GM23338 (cell line): ENCODE data around the gene CAMSAP3. TPM values are rescaled to one million over a fixed set of nuclear protein-coding genes. Genes with fewer than 3 reads are reported as not detected.

ENCODE experiments used
- ATAC-seq: fragments of 200-7000 bp; cut with Tn5 transposase; 3 replicates; pipeline ENCODE4 v1.9.1; 2020
- DNase-seq: peaks from one replicate; pipeline ENCODE4 v3.0.0-alpha.2; 2015; ENCODE audit warnings: low spot score
- H2AFZ ChIP-seq: fragments of 200-600 bp; sonication (generic); 2 replicates; pipeline ENCODE4 v1.8.0; 2016; ENCODE audit warnings: antibody characterized with exemption, mild to moderate bottlenecking, moderate library complexity
- H3F3A ChIP-seq: fragments of 200-600 bp; sonication (generic); replicated peaks from 2 replicates; pipeline ENCODE4 v1.8.0; 2017; ENCODE audit warnings: antibody characterized with exemption, mixed run types, low read depth
- H3K27ac ChIP-seq: fragments of 200-600 bp; sonication (generic); 2 replicates; pipeline ENCODE4 v1.6.1; 2016; ENCODE audit warnings: low read depth
- H3K27me3 ChIP-seq: fragments of 200-600 bp; sonication (generic); 2 replicates; pipeline ENCODE4 v1.8.0; 2016; ENCODE audit warnings: mild to moderate bottlenecking, mixed run types, moderate library complexity; ENCODE audit not compliant: insufficient read depth
- H3K36me3 ChIP-seq: fragments of 200-600 bp; sonication (generic); 2 replicates; pipeline ENCODE4 v1.8.0; 2016; ENCODE audit warnings: mild to moderate bottlenecking; ENCODE audit not compliant: insufficient read depth
- H3K4me1 ChIP-seq: fragments of 200-600 bp; sonication (generic); 2 replicates; pipeline ENCODE4 v1.8.0; 2016; ENCODE audit warnings: mild to moderate bottlenecking, moderate library complexity; ENCODE audit not compliant: insufficient read depth
- H3K4me2 ChIP-seq: fragments of 200-600 bp; sonication (generic); 2 replicates; pipeline ENCODE4 v1.7.1; 2017; ENCODE audit warnings: mixed run types
- H3K4me3 ChIP-seq: fragments of 200-600 bp; sonication (generic); 2 replicates; pipeline ENCODE4 v1.6.1; 2016; ENCODE audit warnings: mixed run types
- H3K79me2 ChIP-seq: fragments of 200-600 bp; sonication (generic); replicated peaks from 2 replicates; pipeline ENCODE4 v1.8.0; 2017; ENCODE audit warnings: mild to moderate bottlenecking; ENCODE audit not compliant: insufficient read depth
- H3K9me2 ChIP-seq: fragments of 200-600 bp; sonication (generic); 2 replicates; pipeline ENCODE4 v1.8.0; 2017; ENCODE audit not compliant: insufficient read depth
- H4K20me1 ChIP-seq: fragments of 200-600 bp; sonication (generic); replicated peaks from 2 replicates; pipeline ENCODE4 v1.8.0; 2017; ENCODE audit warnings: mild to moderate bottlenecking; ENCODE audit not compliant: insufficient read depth
- H3K27ac Mint-ChIP-seq: 2 replicates; pipeline ENCODE4 v1.8.0; 2020; ENCODE audit warnings: inconsistent platforms, mild to moderate bottlenecking, moderate library complexity, mixed read lengths
- H3K27me3 Mint-ChIP-seq: 3 replicates; pipeline ENCODE4 v1.8.0; 2022; ENCODE audit warnings: low read depth, mild to moderate bottlenecking, moderate library complexity, mixed read lengths, inconsistent platforms; ENCODE audit not compliant: insufficient read depth, poor library complexity
- H3K36me3 Mint-ChIP-seq: 3 replicates; pipeline ENCODE4 v1.8.0; 2021; ENCODE audit warnings: low read depth, mild to moderate bottlenecking, inconsistent platforms, moderate library complexity, mixed read lengths
- H3K4me1 Mint-ChIP-seq: 3 replicates; pipeline ENCODE4 v1.8.0; 2020; ENCODE audit warnings: mild to moderate bottlenecking, inconsistent platforms, mixed read lengths
- H3K4me3 Mint-ChIP-seq: 3 replicates; pipeline ENCODE4 v1.8.0; 2021; ENCODE audit warnings: moderate library complexity, mild to moderate bottlenecking, inconsistent platforms, mixed read lengths
- H3K9me3 Mint-ChIP-seq: 3 replicates; pipeline ENCODE4 v1.8.0; 2020; ENCODE audit warnings: moderate library complexity, mild to moderate bottlenecking, inconsistent platforms, mixed read lengths
- CREB1 ChIP-seq: fragments of 250-450 bp; sonication (Bioruptor Pico); IDR thresholded peaks from 2 replicates; pipeline ENCODE4 v1.5.0; 2020; ENCODE audit warnings: low read depth, mild to moderate bottlenecking, moderate library complexity
- EZH2 ChIP-seq: fragments of 200-600 bp; sonication (generic); IDR thresholded peaks from one replicate; pipeline ENCODE4 v1.8.0; 2017; ENCODE audit warnings: antibody characterized with exemption, mild to moderate bottlenecking, low read depth; ENCODE audit not compliant: unreplicated experiment
- EZH2phosphoT487 ChIP-seq: fragments of 200-600 bp; sonication (generic); IDR thresholded peaks from one replicate; pipeline ENCODE4 v1.8.1; 2018; ENCODE audit warnings: antibody characterized with exemption; ENCODE audit not compliant: unreplicated experiment
- JUNB ChIP-seq: IDR thresholded peaks from one replicate; pipeline ENCODE4 v1.6.1; 2016; ENCODE audit warnings: antibody characterized with exemption; ENCODE audit not compliant: unreplicated experiment
- NANOG ChIP-seq: IDR thresholded peaks from 2 replicates; pipeline ENCODE4 v1.6.1; 2016; ENCODE audit warnings: antibody characterized with exemption, borderline replicate concordance
- POLR2AphosphoS5 ChIP-seq: IDR thresholded peaks from 2 replicates; pipeline ENCODE4 v1.6.1; 2016; ENCODE audit warnings: antibody characterized with exemption, low read depth
- STAT1 ChIP-seq: IDR thresholded peaks from one replicate; pipeline ENCODE4 v1.6.1; 2016; ENCODE audit warnings: antibody characterized with exemption; ENCODE audit not compliant: unreplicated experiment
- ZNF114 ChIP-seq: fragments of 250-450 bp; sonication (Bioruptor Pico); IDR thresholded peaks from 2 replicates; pipeline ENCODE4 v1.5.0; 2020; ENCODE audit warnings: mild to moderate bottlenecking, moderate library complexity
- ZNF331 ChIP-seq: fragments of 250-450 bp; sonication (Bioruptor Pico); IDR thresholded peaks from 2 replicates; pipeline ENCODE4 v1.5.0; 2020; ENCODE audit warnings: low read depth, mild to moderate bottlenecking, moderate library complexity
- polyA plus RNA-seq: library from polyadenylated mRNA; unstranded; fragments of >200 nt; fragmentation: Nextera tagmentation; extraction: Ambion mirVana; gene quantifications from 2 replicates; pipeline ENCODE4 v1.2.1, GENCODE V29; 2016
- total RNA-seq: library from RNA; depleted of rRNA; stranded (reverse); fragments of >200 nt; shearing (Covaris generic); gene quantifications from 2 replicates; pipeline ENCODE4 v1.2.3, GENCODE V29; 2014
- TF ChIP-seq, protein P1 (sequence below), 2 experiments: fragments of 200-600 bp in 1 of 2; sonication (generic) in 1 of 2; conservative IDR thresholded peaks; 2 replicates each; pipeline versions ENCODE4 v1.5.1 to v1.6.1; 2016 to 2017; ENCODE audit warnings: antibody characterized with exemption in 2 of 2, low read depth in 2 of 2, mild to moderate bottlenecking in 2 of 2, moderate library complexity in 1 of 2
- TF ChIP-seq, protein P2 (sequence below): IDR thresholded peaks from one replicate; pipeline ENCODE4 v1.6.1; 2018; ENCODE audit warnings: antibody characterized with exemption; ENCODE audit not compliant: unreplicated experiment

Gene CAMSAP3
- total and polyA plus RNA-seq, 2 experiments from 2014 or later = 6.4 to 32.2 TPM

DNA sequence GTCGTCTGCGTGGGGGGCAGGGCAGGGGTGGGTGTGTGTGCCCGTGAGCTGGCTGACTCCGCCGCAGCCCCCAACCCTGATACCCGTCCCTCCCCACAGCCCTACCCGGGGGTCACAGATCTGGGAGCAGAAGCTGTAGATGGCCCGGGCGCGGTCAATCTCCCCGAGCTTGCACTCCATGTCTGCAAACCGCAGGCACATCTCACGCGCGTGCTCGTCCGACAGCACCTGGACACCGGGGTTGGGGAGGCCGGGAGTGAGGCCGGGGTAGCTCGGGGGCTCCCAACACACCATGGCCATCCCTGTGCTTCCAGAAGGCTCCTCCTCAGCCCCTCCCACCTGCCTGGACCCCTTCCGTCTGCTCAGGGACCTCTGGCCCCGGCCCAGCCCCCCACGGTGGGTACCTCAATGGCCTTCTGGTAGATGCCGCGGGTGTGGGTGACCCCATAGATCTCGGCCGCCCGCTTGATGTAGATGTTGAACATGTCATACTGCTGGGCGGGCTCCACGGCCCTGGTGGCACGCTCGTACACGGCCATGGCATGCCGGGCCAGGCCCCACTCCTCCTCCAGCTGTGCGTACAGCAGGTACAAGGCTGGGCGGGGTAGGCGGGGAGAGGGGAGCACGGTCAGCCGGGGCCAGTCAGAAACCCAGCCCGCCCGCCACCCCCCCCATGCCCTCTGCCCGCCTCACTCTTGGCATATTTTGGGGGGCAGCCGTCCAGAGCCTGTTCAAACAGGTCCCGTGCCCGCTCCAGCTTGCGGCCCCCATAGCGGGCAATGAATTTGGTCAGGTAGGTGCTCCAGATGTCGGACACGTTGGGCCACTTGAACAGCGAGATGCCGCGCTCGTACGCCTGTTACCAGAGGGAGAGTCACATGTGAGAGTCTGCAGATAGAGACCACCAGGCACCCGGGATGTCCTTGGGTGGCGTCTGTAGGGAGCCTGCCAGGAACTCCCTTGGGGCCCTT, 25.1 kb downstream of the CAMSAP3 start:
- no peak overlapping the region for H3K4me3 ChIP-seq
- no peak overlapping the region for H3K4me3 Mint-ChIP-seq
- H3K36me3 ChIP-seq = no peaks in the 10 kb centered on the region; the same call in 1 of the 2 replicates
- H3K27ac Mint-ChIP-seq = no peak overlapping the region
- no peaks in the 10 kb centered on the region for H3K4me1 Mint-ChIP-seq
- H3K9me2 ChIP-seq = no peaks in the 10 kb centered on the region
- no peaks in the 10 kb centered on the region for H3K4me1 ChIP-seq
- H3K27me3 Mint-ChIP-seq = peaks cover 12% of the 10 kb centered on the region
- ATAC-seq (no peak), DNase-seq (no peak)
- H3F3A ChIP-seq = no peaks in the 10 kb centered on the region
- H2AFZ ChIP-seq = no peak overlapping the region
- TF ChIP-seq CREB1 (no peak), NANOG (no peak)
- no peaks in the 10 kb centered on the region; the same call in none of the 2 replicates for H4K20me1 ChIP-seq
- no peak overlapping the region for H3K27ac ChIP-seq
- no peaks in the 10 kb centered on the region for H3K9me3 Mint-ChIP-seq
- no peak overlapping the region for H3K4me2 ChIP-seq
- peaks cover 36% of the 10 kb centered on the region for H3K36me3 Mint-ChIP-seq
- no peaks in the 10 kb centered on the region for H3K79me2 ChIP-seq
- no peaks in the 10 kb centered on the region for H3K27me3 ChIP-seq

DNA sequence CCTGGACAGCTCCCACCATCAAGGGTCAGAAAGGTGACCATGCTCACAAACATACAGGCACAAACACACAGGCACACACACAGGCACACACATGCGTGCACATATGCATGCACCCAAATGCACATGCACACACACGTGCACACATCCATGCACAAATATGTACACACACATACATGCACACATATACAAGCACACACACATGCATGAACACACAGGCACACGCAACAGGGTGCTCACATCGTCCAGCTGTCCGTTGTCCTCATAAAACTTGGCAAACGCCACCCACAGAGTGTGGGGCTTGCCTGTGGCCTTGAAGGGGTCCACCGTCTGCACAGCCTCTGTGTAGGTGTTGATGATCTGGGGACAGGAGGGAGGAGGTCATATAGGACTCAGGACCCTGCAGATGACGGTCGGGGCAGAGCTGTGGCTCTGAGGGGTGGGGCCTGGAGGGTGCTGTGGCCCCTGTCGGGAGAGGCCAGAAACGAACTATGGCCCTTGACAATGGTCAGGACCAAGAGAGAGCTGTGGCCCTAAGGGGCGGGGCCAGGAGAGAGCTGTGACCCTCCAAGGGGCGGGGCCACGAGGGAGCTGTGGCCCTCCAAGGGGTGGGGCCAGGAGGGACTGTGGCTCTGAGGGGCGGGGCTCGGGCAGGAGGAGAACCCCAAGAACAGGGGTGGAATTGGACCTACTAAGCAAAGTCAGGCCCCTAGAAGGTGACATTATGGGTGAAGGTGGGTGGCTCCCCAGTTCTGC, 27.4 kb downstream of the CAMSAP3 start:
- Histone ChIP-seq H3K4me3 (no peak overlapping the region), H3F3A (no peaks in the 10 kb centered on the region), H3K4me1 (no peaks in the 10 kb centered on the region), H3K9me2 (no peaks in the 10 kb centered on the region), H3K79me2 (peaks cover 18% of the 10 kb centered on the region), H2AFZ (no peak overlapping the region), H3K27ac (no peak overlapping the region), H3K27me3 (no peaks in the 10 kb centered on the region), H4K20me1 (peaks cover under 1% of the 10 kb centered on the region), H3K4me2 (no peak overlapping the region), H3K36me3 (no peaks in the 10 kb centered on the region; the same call in 1 of the 2 replicates)
- Mint-ChIP-seq H3K4me1 (peaks cover under 1% of the 10 kb centered on the region; the same call in 2 of the 3 replicates), H3K27me3 (peaks cover 12% of the 10 kb centered on the region), H3K4me3 (no peak overlapping the region), H3K27ac (no peak overlapping the region), H3K9me3 (no peaks in the 10 kb centered on the region), H3K36me3 (peaks cover 35% of the 10 kb centered on the region)
- DNase-seq = peak; percentile 76
- ATAC-seq = peak; percentile 82
- TF ChIP-seq, protein P1, sequence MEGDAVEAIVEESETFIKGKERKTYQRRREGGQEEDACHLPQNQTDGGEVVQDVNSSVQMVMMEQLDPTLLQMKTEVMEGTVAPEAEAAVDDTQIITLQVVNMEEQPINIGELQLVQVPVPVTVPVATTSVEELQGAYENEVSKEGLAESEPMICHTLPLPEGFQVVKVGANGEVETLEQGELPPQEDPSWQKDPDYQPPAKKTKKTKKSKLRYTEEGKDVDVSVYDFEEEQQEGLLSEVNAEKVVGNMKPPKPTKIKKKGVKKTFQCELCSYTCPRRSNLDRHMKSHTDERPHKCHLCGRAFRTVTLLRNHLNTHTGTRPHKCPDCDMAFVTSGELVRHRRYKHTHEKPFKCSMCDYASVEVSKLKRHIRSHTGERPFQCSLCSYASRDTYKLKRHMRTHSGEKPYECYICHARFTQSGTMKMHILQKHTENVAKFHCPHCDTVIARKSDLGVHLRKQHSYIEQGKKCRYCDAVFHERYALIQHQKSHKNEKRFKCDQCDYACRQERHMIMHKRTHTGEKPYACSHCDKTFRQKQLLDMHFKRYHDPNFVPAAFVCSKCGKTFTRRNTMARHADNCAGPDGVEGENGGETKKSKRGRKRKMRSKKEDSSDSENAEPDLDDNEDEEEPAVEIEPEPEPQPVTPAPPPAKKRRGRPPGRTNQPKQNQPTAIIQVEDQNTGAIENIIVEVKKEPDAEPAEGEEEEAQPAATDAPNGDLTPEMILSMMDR (conservative IDR thresholded peaks at IDR 0.05; ENCODE audit: low read depth in 2 of 2) = no peak
- no peak for TF ChIP-seq JUNB
- no peak for TF ChIP-seq POLR2AphosphoS5
- TF ChIP-seq, protein P2, sequence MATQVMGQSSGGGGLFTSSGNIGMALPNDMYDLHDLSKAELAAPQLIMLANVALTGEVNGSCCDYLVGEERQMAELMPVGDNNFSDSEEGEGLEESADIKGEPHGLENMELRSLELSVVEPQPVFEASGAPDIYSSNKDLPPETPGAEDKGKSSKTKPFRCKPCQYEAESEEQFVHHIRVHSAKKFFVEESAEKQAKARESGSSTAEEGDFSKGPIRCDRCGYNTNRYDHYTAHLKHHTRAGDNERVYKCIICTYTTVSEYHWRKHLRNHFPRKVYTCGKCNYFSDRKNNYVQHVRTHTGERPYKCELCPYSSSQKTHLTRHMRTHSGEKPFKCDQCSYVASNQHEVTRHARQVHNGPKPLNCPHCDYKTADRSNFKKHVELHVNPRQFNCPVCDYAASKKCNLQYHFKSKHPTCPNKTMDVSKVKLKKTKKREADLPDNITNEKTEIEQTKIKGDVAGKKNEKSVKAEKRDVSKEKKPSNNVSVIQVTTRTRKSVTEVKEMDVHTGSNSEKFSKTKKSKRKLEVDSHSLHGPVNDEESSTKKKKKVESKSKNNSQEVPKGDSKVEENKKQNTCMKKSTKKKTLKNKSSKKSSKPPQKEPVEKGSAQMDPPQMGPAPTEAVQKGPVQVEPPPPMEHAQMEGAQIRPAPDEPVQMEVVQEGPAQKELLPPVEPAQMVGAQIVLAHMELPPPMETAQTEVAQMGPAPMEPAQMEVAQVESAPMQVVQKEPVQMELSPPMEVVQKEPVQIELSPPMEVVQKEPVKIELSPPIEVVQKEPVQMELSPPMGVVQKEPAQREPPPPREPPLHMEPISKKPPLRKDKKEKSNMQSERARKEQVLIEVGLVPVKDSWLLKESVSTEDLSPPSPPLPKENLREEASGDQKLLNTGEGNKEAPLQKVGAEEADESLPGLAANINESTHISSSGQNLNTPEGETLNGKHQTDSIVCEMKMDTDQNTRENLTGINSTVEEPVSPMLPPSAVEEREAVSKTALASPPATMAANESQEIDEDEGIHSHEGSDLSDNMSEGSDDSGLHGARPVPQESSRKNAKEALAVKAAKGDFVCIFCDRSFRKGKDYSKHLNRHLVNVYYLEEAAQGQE = no peak
- TF ChIP-seq ZNF331 (CRISPR knock-in tag) = no peak
- no peak for TF ChIP-seq NANOG
- no peak for TF ChIP-seq ZNF114 (CRISPR knock-in tag)
- no peak for TF ChIP-seq STAT1
- TF ChIP-seq EZH2 = no peak
- TF ChIP-seq EZH2phosphoT487 = no peak
